ENCODE results near the gene EML2.

EML2 gene

GRCh38 chr19:45575216-45575615, 64.0 kb downstream of the EML2 start:
- DNase-seq (ENCODE audit: low read depth), result no peak
- no peak overlapping the region for H3K4me3 ChIP-seq (replicated peaks; ENCODE audit: low read depth, low read length)
- no peak for TF ChIP-seq CTCF (IDR thresholded peaks at IDR 0.05; ENCODE audit: low read length, missing control alignments)

- TF ChIP-seq CTCF (IDR thresholded peaks at IDR 0.05; ENCODE audit: low read length, missing control alignments), result no peak
- no peak for DNase-seq (ENCODE audit: low read depth)
- H3K4me3 ChIP-seq (replicated peaks; ENCODE audit: low read depth, low read length), result no peak overlapping the region
Observed at GRCh38 chr19:45574526-45574925, 64.7 kb downstream of the EML2 start.

GRCh38 chr19:45571457-45572220, 67.6 kb downstream of the EML2 start:
- no peak overlapping the region for H3K4me3 ChIP-seq (replicated peaks; ENCODE audit: low read depth, low read length)
- DNase-seq (ENCODE audit: low read depth), result no peak
- no peak for TF ChIP-seq CTCF (IDR thresholded peaks at IDR 0.05; ENCODE audit: low read length, missing control alignments)

GRCh38 chr19:45569619-45570421, 69.4 kb downstream of the EML2 start:
- peak; percentile 88 for TF ChIP-seq CTCF (IDR thresholded peaks at IDR 0.05; ENCODE audit: low read length, missing control alignments)
- peak; percentile 46 for DNase-seq (ENCODE audit: low read depth)
- H3K4me3 ChIP-seq (replicated peaks; ENCODE audit: low read depth, low read length), result no peak overlapping the region

- no peak overlapping the region for H3K4me3 ChIP-seq (replicated peaks; ENCODE audit: low read depth, low read length)
- no peak for TF ChIP-seq CTCF (IDR thresholded peaks at IDR 0.05; ENCODE audit: low read length, missing control alignments)
- DNase-seq (ENCODE audit: low read depth), result peak; percentile 59
Observed at GRCh38 chr19:45568732-45569131, 70.5 kb downstream of the EML2 start.

GRCh38 chr19:45567609-45568008, 71.6 kb downstream of the EML2 start:
- H3K4me3 ChIP-seq (replicated peaks; ENCODE audit: low read depth, low read length), result no peak overlapping the region
- DNase-seq (ENCODE audit: low read depth), result no peak
- TF ChIP-seq CTCF (IDR thresholded peaks at IDR 0.05; ENCODE audit: low read length, missing control alignments), result no peak

Measured in fibroblast of pulmonary artery (primary cell).